H1 (cell line): Measurements from ENCODE around the gene BBS1. TPM values are rescaled to one million over a fixed set of nuclear protein-coding genes. Genes with fewer than 3 reads are reported as not detected.
A peak's percentile ranks its signal among the peaks of the same experiment; 100 is the strongest.

Experiments used
- ASH2L ChIP-seq: fragments of 200-600, 300-600 bp; sonication (generic); IDR thresholded peaks from one replicate; pipeline ENCODE4 v1.7.1; 2017; ENCODE audit warnings: low read length
- CTBP2 ChIP-seq: IDR thresholded peaks from 2 replicates; pipeline ENCODE4 v1.7.0; 2011; ENCODE audit warnings: borderline replicate concordance, mild to moderate bottlenecking, moderate library complexity, mixed read lengths, low read length; ENCODE audit not compliant: insufficient read depth, insufficient read length
- EZH2 ChIP-seq: fragments of 200-600 bp; sonication (generic); IDR thresholded peaks from 2 replicates; pipeline ENCODE4 v1.7.1; 2012; ENCODE audit warnings: low read depth, mild to moderate bottlenecking, moderate library complexity, low read length, inconsistent platforms; ENCODE audit not compliant: severe bottlenecking
- HDAC2 ChIP-seq, 2 experiments: fragments of 300-600 bp in 1 of 2; sonication (generic) in 1 of 2; IDR thresholded peaks; 2 replicates each; pipeline ENCODE4 v1.6.1; 2011 to 2012; ENCODE audit warnings: low read depth in 2 of 2, low read length in 2 of 2, mild to moderate bottlenecking in 2 of 2, moderate library complexity in 2 of 2, borderline replicate concordance in 1 of 2, inconsistent platforms in 1 of 2
- PHF8 ChIP-seq: fragments of 200-600 bp; sonication (generic); conservative IDR thresholded peaks from 2 replicates; pipeline ENCODE4 v1.7.1; 2012; ENCODE audit warnings: low read depth, mild to moderate bottlenecking, inconsistent platforms, low read length, moderate library complexity
- POLR2AphosphoS5 ChIP-seq: IDR thresholded peaks from 2 replicates; pipeline ENCODE4 v1.6.1; 2011; ENCODE audit warnings: low read depth, low read length
- POU5F1 ChIP-seq: IDR thresholded peaks from 2 replicates; pipeline ENCODE4 v1.6.1; 2011; ENCODE audit warnings: low read depth, mild to moderate bottlenecking, low read length, moderate library complexity
- RFX5 ChIP-seq: IDR thresholded peaks from 2 replicates; pipeline ENCODE4 v1.6.1; 2011; ENCODE audit warnings: low read depth, low read length, improper control_type of control experiment, borderline replicate concordance
- RNF2 ChIP-seq: fragments of 200-900, 300-1000 bp; sonication (generic); IDR thresholded peaks from 2 replicates; pipeline ENCODE4 v1.7.1; 2016; ENCODE audit warnings: borderline replicate concordance, low read depth, mild to moderate bottlenecking, antibody characterized with exemption, low read length; ENCODE audit not compliant: poor library complexity, severe bottlenecking; ENCODE audit errors: missing control alignments
- RXRA ChIP-seq: IDR thresholded peaks from 2 replicates; pipeline ENCODE4 v1.6.1; 2011; ENCODE audit warnings: low read depth, mild to moderate bottlenecking, low read length, moderate library complexity; ENCODE audit not compliant: insufficient read depth
- SAP30 ChIP-seq: fragments of 300-600 bp; sonication (generic); IDR thresholded peaks from 2 replicates; pipeline ENCODE4 v1.7.1; 2012; ENCODE audit warnings: low read length, moderate library complexity, mild to moderate bottlenecking, inconsistent platforms; ENCODE audit not compliant: insufficient read depth, insufficient replicate concordance
- SIN3A ChIP-seq, 2 experiments: IDR thresholded peaks in 1 of 2; conservative IDR thresholded peaks in 1 of 2; 2 replicates each; pipeline ENCODE4 v1.6.1; 2011 to 2012; ENCODE audit warnings: low read length in 2 of 2, improper control_type of control experiment in 1 of 2, low read depth in 1 of 2, mild to moderate bottlenecking in 1 of 2
- SIRT6 ChIP-seq: IDR thresholded peaks from one replicate; pipeline ENCODE4 v1.7.1; 2012; ENCODE audit warnings: low read length, inconsistent platforms
- SIX5 ChIP-seq: IDR thresholded peaks from 2 replicates; pipeline ENCODE4 v1.6.1; 2011; ENCODE audit warnings: mild to moderate bottlenecking, low read depth, low read length
- SP4 ChIP-seq: IDR thresholded peaks from 2 replicates; pipeline ENCODE4 v1.6.1; 2012; ENCODE audit warnings: low read length, inconsistent platforms
- SRF ChIP-seq: IDR thresholded peaks from 2 replicates; pipeline ENCODE4 v1.6.1; 2011; ENCODE audit warnings: mild to moderate bottlenecking, low read depth, low read length, moderate library complexity
- SUZ12 ChIP-seq: fragments of 200-600 bp; sonication (generic); IDR thresholded peaks from 2 replicates; pipeline ENCODE4 v1.6.1; 2012; ENCODE audit warnings: mild to moderate bottlenecking, inconsistent platforms, low read length, moderate library complexity, mixed read lengths
- TAF7 ChIP-seq: optimal IDR thresholded peaks from 2 replicates; pipeline ENCODE3; 2011; ENCODE audit warnings: low read depth, mild to moderate bottlenecking, inconsistent platforms, low read length, moderate library complexity, borderline replicate concordance
- polyA plus RNA-seq, 7 experiments: library from polyadenylated mRNA; depleted of rRNA in 3 of 7; stranded (reverse) in 5 of 7; unstranded in 2 of 7; fragments of >200 nt in 5 of 7; fragments of 200-250 nt in 2 of 7; gene quantifications; 1 replicate in 5 of 7; 2 replicates in 1 of 7; 4 replicates in 1 of 7; pipeline versions ENCODE4 v1.2.1 to v1.2.3, GENCODE V29; 2011 to 2013; ENCODE audit warnings: missing spikeins in 2 of 7, mixed read lengths in 2 of 7
- total RNA-seq: library from RNA; stranded (reverse); fragmentation: NEBNext Ultra II Directional; extraction: Animal tissue kit (Norgen Biotek cat#: 25700); gene quantifications from 2 replicates; pipeline ENCODE4 v1.2.1, GENCODE V29; 2021
- TF ChIP-seq, protein P1 (sequence below): IDR thresholded peaks from 2 replicates; pipeline ENCODE4 v1.6.1; 2012; ENCODE audit warnings: inconsistent platforms
- TF ChIP-seq, protein P2 (sequence below), 3 experiments: IDR thresholded peaks; 1 replicate in 2 of 3; 2 replicates in 1 of 3; pipeline versions ENCODE4 v1.5.1 to v1.6.1; 2011; ENCODE audit warnings: low read length in 3 of 3, mild to moderate bottlenecking in 3 of 3, inconsistent platforms in 2 of 3, low read depth in 1 of 3, moderate library complexity in 1 of 3; ENCODE audit not compliant: insufficient read depth in 1 of 3; ENCODE audit errors: control extremely low read depth in 1 of 3

The BBS1 gene
- total and polyA plus RNA-seq, 2 of the 8 experiments (the other 6 are each of a cell fraction or from before 2014, with no cell fraction given): 19.1 to 19.5 TPM

- TF ChIP-seq SIN3A (conservative IDR thresholded peaks at IDR 0.05 in 1 of 2, IDR thresholded peaks at IDR 0.05 in 1 of 2; ENCODE audit: low read depth in 1 of 2, low read length in 2 of 2) (no peak), EZH2 (no peak), SP4 (no peak; the same call in 1 of the 2 replicates), PHF8 (peak; percentile 44; the same call in 1 of the 2 replicates), SIX5 (no peak), RNF2 (no peak), TAF7 (no peak), RFX5 (no peak), HDAC2 (IDR thresholded peaks at IDR 0.05; ENCODE audit: borderline replicate concordance in 1 of 2, low read depth in 2 of 2, low read length in 2 of 2) (no peak), SRF (no peak), SAP30 (no peak), SIRT6 (no peak), RXRA (no peak), POLR2AphosphoS5 (no peak), ASH2L (no peak), POU5F1 (no peak), CTBP2 (no peak), SUZ12 (no peak)
- TF ChIP-seq, protein P1, sequence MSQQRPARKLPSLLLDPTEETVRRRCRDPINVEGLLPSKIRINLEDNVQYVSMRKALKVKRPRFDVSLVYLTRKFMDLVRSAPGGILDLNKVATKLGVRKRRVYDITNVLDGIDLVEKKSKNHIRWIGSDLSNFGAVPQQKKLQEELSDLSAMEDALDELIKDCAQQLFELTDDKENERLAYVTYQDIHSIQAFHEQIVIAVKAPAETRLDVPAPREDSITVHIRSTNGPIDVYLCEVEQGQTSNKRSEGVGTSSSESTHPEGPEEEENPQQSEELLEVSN: no peak
- TF ChIP-seq, protein P2, sequence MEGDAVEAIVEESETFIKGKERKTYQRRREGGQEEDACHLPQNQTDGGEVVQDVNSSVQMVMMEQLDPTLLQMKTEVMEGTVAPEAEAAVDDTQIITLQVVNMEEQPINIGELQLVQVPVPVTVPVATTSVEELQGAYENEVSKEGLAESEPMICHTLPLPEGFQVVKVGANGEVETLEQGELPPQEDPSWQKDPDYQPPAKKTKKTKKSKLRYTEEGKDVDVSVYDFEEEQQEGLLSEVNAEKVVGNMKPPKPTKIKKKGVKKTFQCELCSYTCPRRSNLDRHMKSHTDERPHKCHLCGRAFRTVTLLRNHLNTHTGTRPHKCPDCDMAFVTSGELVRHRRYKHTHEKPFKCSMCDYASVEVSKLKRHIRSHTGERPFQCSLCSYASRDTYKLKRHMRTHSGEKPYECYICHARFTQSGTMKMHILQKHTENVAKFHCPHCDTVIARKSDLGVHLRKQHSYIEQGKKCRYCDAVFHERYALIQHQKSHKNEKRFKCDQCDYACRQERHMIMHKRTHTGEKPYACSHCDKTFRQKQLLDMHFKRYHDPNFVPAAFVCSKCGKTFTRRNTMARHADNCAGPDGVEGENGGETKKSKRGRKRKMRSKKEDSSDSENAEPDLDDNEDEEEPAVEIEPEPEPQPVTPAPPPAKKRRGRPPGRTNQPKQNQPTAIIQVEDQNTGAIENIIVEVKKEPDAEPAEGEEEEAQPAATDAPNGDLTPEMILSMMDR (IDR thresholded peaks at IDR 0.05; ENCODE audit: control extremely low read depth in 1 of 3, insufficient read depth in 1 of 3, low read depth in 1 of 3, low read length in 3 of 3): peak in 2 of 3 experiments; percentile 12 to 15; a peak in 2 of 4 replicates
Observed at GRCh38 chr11:66467034-66467659, 43.3 kb upstream of the BBS1 start (continued).
